CD4-positive, alpha-beta T cell treated with Interleukin-6 at 100 ng/mL for 8 hours (primary cell): ENCODE data around the gene PPP1R9A.
"Not testable (repeated sequence)": the region's sequence is repeated elsewhere in the genome, so short reads cannot be mapped to it uniquely, and the experiment has no call there.

Source experiments
- DNase-seq: peaks from one replicate; pipeline ENCODE4 v3.0.0-alpha.2; 2020; ENCODE audit warnings: mixed read lengths, low spot score

Gene PPP1R9A

DNA sequence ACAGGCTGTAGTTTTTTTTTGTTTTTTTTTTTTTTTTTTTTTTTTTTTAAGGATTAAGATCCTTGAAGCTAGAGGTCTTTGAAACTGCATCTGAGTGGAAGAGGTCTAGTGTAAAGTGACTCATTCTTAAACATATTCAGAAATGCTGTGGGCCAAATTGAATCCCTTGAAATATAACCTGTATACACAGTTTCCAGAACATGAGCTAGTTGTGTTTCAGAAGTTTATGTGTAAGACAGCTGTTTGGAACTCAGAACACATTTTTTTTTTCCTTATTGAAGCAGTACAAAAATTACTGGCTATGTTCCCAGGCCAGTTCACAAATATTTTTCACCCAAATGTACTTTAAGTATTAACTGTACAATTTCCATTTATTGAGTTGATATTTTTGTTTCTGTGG lies 67.9 kb downstream of the PPP1R9A start:
- no peak for DNase-seq

DNA sequence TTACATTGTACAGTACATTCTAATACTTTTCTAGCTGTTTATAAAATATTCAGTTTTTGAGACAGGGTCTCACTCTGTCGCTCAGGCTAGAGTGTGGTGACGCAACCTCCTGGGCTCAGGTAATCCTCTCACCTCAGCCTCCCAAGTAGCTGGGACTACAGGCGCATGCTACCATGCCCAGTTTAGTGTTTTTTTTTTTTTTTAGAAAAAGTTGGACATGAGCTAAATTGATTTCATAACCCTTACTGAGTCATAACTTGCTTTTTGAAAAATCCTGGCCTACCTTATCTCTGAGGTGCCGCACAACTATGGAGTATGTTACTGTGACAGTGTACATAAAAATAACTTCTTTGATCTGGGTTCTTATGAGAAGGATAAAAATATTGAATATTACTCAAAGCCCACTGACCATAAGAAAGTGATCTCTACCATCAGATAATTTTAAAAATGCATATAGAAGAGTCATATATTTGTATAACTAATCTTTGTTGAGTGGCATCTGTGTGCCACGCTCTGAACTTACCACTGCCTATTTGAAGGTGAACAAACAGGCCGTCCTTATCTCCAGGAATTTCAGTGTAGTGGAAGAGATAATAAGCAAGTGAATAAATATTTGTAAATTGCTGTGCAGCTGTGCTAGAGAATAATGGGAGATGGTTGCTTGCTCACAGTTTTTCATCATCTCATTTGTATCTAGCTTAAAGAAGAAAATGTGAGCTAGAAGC lies 73.2 kb downstream of the PPP1R9A start:
- DNase-seq, result no peak

- DNase-seq, result no peak
Measured at GRCh38 chr7:94995921-94996320, 88.5 kb downstream of the PPP1R9A start.

GRCh38 chr7:94996369-94996768 lies 89.0 kb downstream of the PPP1R9A start:
- DNase-seq, result no peak

GRCh38 chr7:94997547-94997946 lies 90.2 kb downstream of the PPP1R9A start:
- no peak for DNase-seq

- DNase-seq, result no peak
Measured at GRCh38 chr7:94998266-94999068, 91.1 kb downstream of the PPP1R9A start.

DNA sequence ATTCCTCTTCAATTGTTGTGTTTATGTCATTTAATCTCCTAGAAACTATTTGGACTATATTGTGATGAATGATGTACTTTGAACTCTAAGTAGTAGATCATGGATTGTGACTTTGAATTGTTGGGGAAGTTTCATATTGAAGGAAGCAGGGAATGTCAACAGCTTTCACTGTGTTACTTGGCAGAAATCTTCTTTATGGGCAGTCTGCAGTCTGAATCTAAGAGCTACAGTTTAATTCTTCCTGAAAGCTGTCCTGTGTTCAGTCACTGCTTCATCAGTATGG lies 91.6 kb downstream of the PPP1R9A start:
- no peak for DNase-seq

GRCh38 chr7:94999601-95000000 lies 92.2 kb downstream of the PPP1R9A start:
- not testable (repeated sequence) for DNase-seq

- DNase-seq, result no peak
Measured at GRCh38 chr7:95001258-95001657, 93.9 kb downstream of the PPP1R9A start.

DNA sequence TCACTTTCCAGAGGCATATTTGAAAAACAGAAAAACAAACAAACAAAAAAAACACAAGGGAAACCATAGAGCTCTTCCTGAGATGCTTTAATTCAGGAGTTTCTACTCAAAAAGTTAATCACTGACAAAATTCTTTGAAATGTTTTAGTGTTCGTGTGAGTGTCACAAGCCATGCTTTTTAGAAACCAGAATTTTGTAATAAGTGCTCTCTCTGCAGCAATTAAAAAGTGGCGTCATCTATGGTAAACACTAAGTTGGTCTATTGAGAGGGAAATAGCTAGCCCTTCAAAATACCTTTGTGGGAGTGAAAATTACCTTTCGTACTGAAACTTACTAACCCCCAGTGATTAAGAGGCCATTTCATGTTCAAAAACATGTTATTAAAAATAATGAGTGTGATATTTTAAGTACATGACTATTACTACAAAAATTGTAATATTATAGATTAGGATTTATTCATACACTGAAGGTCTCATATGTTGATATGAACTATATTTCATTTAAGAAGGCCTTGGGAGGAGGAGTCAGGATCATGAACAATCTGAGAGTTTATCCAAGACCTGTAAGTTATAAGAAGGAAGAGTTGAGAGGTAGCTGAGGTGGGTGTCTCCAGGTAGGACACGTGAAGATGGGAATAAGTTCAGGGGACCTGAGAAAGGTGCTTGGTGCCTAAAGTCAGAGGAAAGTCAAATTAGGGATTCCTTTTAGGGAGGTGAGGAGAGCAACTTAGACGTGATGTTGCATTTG lies 94.6 kb downstream of the PPP1R9A start:
- no peak for DNase-seq

GRCh38 chr7:95002775-95003174 lies 95.4 kb downstream of the PPP1R9A start:
- no peak for DNase-seq

GRCh38 chr7:95004618-95005247 lies 97.3 kb downstream of the PPP1R9A start:
- no peak for DNase-seq

- DNase-seq, result no peak
Measured at GRCh38 chr7:95006010-95006409, 98.6 kb downstream of the PPP1R9A start.

GRCh38 chr7:95008773-95009172 lies 101.4 kb downstream of the PPP1R9A start:
- DNase-seq, result not testable (repeated sequence)

- DNase-seq, result no peak
Measured at GRCh38 chr7:95011146-95011928, 103.9 kb downstream of the PPP1R9A start.

DNA sequence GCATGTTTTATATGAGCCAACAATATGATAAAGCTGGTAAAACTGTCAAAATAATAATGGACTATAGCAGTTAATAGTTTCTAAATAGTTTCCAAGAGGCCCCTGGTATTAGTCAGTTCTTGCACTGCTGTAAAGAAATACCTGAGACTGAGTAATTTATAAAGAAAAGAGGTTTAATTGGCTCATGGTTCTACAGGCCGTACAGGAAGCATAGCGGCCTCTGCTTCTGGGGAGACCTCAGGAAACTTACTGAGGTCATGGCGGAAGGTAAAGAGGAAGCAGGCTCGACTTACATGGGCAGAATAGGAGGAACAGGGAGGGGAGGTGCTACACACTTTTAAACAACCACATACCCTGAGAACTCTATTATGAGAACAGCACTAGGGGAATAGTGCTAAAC lies 104.6 kb downstream of the PPP1R9A start:
- no peak for DNase-seq

DNA sequence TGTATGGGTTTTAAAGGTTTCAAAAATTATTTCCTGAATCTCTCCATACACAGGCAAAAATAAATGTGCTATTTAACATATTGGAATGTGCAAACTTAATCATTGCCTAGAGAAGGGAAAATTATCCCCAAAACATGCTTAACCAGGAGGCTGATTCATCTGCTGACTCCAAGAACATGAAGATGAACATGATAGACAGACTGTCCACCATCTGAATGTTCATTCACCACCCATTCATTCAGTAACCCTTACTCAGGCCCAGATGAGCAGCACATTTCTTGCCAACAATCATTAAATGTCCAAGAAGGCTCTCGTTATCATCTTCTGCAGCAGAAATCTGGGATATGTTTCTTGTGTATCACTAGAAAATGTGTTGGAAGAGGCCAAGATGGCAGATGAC lies 110.6 kb downstream of the PPP1R9A start:
- DNase-seq, result no peak

- no peak for DNase-seq
Measured at GRCh38 chr7:95026018-95026417, 118.6 kb downstream of the PPP1R9A start.

- DNase-seq, result no peak
Measured at GRCh38 chr7:95026421-95027072, 119.2 kb downstream of the PPP1R9A start.

GRCh38 chr7:95027234-95027872 lies 120.0 kb downstream of the PPP1R9A start:
- DNase-seq, result no peak

DNA sequence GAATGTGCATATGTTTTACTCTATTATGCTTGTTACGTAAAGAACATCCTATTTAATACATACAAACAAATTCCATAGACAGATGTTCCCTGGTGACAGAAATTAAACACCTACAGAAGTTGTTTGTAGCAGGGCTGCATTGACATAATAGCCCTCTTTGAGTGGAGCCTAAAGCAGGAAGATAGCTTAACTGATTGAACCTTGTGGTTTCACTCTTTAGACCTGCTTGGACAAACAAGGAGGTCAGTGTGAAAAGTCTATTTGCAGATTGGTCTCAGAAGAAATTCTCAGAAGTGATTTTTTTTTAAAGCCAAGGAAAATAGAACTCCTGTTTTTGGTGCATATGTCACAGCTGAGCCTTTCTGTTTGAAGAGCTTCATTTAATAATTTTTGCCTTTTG lies 121.3 kb downstream of the PPP1R9A start:
- no peak for DNase-seq
